ENCODE results near the gene PSMB9.

DNA sequence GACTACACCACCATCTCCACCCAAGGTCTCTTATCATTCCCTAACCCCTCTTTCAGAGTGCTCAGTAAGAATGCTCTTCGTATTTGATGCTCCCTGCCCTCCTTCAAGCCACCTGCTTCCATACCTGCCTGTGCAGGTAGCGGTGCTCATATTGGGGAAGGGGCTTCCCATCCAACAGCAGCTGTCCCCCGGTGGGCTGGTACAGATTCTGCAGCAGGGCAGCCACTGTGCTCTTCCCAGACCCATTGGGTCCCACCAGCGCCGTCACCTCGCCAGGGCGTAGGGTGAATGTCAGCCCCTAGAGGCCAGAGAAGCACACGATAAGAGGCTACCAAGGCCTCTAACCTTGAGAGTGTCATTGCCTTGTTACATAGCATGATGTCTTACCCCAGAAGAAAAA lies 6.2 kb upstream of the PSMB9 start:
- TF ChIP-seq, protein P1, sequence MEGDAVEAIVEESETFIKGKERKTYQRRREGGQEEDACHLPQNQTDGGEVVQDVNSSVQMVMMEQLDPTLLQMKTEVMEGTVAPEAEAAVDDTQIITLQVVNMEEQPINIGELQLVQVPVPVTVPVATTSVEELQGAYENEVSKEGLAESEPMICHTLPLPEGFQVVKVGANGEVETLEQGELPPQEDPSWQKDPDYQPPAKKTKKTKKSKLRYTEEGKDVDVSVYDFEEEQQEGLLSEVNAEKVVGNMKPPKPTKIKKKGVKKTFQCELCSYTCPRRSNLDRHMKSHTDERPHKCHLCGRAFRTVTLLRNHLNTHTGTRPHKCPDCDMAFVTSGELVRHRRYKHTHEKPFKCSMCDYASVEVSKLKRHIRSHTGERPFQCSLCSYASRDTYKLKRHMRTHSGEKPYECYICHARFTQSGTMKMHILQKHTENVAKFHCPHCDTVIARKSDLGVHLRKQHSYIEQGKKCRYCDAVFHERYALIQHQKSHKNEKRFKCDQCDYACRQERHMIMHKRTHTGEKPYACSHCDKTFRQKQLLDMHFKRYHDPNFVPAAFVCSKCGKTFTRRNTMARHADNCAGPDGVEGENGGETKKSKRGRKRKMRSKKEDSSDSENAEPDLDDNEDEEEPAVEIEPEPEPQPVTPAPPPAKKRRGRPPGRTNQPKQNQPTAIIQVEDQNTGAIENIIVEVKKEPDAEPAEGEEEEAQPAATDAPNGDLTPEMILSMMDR (conservative IDR thresholded peaks at IDR 0.05; ENCODE audit: low read depth, low read length), result no peak
- TF ChIP-seq MXI1 (IDR thresholded peaks at IDR 0.05; ENCODE audit: borderline replicate concordance, low read depth, low read length) (no peak), POLR2A (IDR thresholded peaks at IDR 0.05; ENCODE audit: low read depth, low read length) (no peak), RAD21 (IDR thresholded peaks at IDR 0.05; ENCODE audit: low read length) (no peak), CHD1 (IDR thresholded peaks at IDR 0.05; ENCODE audit: low read depth, low read length) (no peak), CEBPB (IDR thresholded peaks at IDR 0.05; ENCODE audit: low read depth, low read length) (no peak), SMC3 (IDR thresholded peaks at IDR 0.05; ENCODE audit: low read depth, low read length) (no peak), BHLHE40 (IDR thresholded peaks at IDR 0.05; ENCODE audit: low read depth, low read length) (no peak)
- TF ChIP-seq, protein P2, sequence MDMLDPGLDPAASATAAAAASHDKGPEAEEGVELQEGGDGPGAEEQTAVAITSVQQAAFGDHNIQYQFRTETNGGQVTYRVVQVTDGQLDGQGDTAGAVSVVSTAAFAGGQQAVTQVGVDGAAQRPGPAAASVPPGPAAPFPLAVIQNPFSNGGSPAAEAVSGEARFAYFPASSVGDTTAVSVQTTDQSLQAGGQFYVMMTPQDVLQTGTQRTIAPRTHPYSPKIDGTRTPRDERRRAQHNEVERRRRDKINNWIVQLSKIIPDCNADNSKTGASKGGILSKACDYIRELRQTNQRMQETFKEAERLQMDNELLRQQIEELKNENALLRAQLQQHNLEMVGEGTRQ (IDR thresholded peaks at IDR 0.05; ENCODE audit: low read depth, low read length), result no peak

Measured in IMR-90 (cell line).